AG09319 (cell line): Measurements from ENCODE around the gene SETX.
"Not testable (repeated sequence)": the region's sequence is repeated elsewhere in the genome, so short reads cannot be mapped to it uniquely, and the experiment has no call there.

Experiments used
- DNase-seq: peaks from one replicate; pipeline ENCODE4 v3.0.0-alpha.2; 2010; ENCODE audit warnings: low read depth; ENCODE audit errors: extremely low read depth
- TF ChIP-seq, protein P1 (sequence below): IDR thresholded peaks from 2 replicates; pipeline ENCODE4 v1.5.1; 2011; ENCODE audit warnings: low read depth, mild to moderate bottlenecking, inconsistent platforms, low read length, moderate library complexity

Gene SETX

DNA sequence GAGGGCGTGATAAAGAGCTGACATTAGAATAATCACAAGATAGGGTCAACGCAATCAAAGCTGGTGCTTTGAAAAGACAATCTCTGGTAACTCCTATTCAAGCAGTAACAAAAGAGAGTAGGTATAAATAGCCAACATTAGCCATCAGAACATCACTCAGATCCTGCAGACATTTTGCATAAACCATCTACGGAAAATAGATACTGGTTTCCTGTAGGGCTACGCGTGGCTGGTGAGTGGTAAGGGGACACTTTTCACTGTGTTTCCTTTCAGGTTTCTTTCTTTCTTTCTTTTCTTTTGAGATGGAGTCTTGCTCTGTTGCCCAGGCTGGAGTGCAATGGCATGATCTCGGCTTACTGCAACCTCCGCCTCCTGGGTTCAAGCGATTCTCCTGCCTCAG lies 29.6 kb upstream of the SETX start:
- TF ChIP-seq, protein P1, sequence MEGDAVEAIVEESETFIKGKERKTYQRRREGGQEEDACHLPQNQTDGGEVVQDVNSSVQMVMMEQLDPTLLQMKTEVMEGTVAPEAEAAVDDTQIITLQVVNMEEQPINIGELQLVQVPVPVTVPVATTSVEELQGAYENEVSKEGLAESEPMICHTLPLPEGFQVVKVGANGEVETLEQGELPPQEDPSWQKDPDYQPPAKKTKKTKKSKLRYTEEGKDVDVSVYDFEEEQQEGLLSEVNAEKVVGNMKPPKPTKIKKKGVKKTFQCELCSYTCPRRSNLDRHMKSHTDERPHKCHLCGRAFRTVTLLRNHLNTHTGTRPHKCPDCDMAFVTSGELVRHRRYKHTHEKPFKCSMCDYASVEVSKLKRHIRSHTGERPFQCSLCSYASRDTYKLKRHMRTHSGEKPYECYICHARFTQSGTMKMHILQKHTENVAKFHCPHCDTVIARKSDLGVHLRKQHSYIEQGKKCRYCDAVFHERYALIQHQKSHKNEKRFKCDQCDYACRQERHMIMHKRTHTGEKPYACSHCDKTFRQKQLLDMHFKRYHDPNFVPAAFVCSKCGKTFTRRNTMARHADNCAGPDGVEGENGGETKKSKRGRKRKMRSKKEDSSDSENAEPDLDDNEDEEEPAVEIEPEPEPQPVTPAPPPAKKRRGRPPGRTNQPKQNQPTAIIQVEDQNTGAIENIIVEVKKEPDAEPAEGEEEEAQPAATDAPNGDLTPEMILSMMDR: no peak

DNA sequence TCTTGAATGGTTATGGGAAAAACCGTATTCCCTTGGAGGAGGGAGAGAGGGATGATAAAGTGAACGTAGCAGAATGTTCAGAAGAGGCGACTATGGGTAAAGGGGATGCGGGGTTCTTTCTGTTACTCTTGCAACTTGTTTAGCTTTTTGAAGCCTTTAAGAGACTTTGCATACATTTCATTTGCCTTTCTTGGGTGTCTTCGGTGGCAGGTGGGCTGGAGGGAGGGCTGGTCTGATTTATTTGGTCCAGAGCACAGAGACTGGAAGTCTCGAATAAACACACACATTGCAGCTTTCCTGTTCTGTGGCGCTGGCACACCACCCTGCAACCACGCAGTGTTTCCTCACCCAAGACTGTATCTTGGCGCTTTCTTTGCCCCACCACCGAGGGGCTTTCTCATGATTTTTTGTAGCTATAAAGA lies 28.7 kb upstream of the SETX start:
- TF ChIP-seq, protein P1: no peak
- no peak for DNase-seq

More for the DNA sequence above, 29.6 kb upstream of the SETX start:
- no peak for DNase-seq

- TF ChIP-seq, protein P1: no peak
Observed at GRCh38 chr9:132381966-132382541, 27.3 kb upstream of the SETX start.

GRCh38 chr9:132378416-132378815 lies 23.6 kb upstream of the SETX start:
- DNase-seq: not testable (repeated sequence)

More at GRCh38 chr9:132381966-132382541, 27.3 kb upstream of the SETX start:
- no peak for DNase-seq

- not testable (repeated sequence) for DNase-seq
Observed at GRCh38 chr9:132377769-132378168, 23.0 kb upstream of the SETX start.

- TF ChIP-seq, protein P1: no peak
- no peak for DNase-seq
Observed at GRCh38 chr9:132372177-132373095, 17.6 kb upstream of the SETX start.

GRCh38 chr9:132370592-132370991 lies 15.8 kb upstream of the SETX start:
- no peak for DNase-seq
- TF ChIP-seq, protein P1: no peak

GRCh38 chr9:132369421-132369820 lies 14.6 kb upstream of the SETX start:
- TF ChIP-seq, protein P1: no peak

More at GRCh38 chr9:132369421-132369820, 14.6 kb upstream of the SETX start:
- DNase-seq: no peak
